GM06990 (cell line): ENCODE data around the gene WDFY4.

Source experiments
- DNase-seq: peaks from one replicate; pipeline ENCODE4 v3.0.0-alpha.2; 2011; ENCODE audit not compliant: insufficient read length; ENCODE audit errors: extremely low read depth
- H3K27me3 ChIP-seq: replicated peaks from 2 replicates; pipeline ENCODE4 v1.6.0; 2011; ENCODE audit warnings: low read length; ENCODE audit not compliant: control insufficient read depth, insufficient read depth
- H3K36me3 ChIP-seq: 2 replicates; pipeline ENCODE4 v1.5.1; 2011; ENCODE audit warnings: low read length; ENCODE audit not compliant: control insufficient read depth, insufficient read depth
- H3K4me3 ChIP-seq: replicated peaks from 2 replicates; pipeline ENCODE4 v1.5.1; 2011; ENCODE audit warnings: low read depth, mild to moderate bottlenecking, control low read depth, low read length
- CTCF ChIP-seq: IDR thresholded peaks from 2 replicates; pipeline ENCODE4 v1.5.1; 2011; ENCODE audit warnings: low read length, control low read depth, mild to moderate bottlenecking, inconsistent platforms; ENCODE audit not compliant: insufficient read depth, poor library complexity, severe bottlenecking

Gene WDFY4

GRCh38 chr10:48982584-48982983 lies 297.9 kb downstream of the WDFY4 start:
- no peaks in the 10 kb centered on the region for H3K27me3 ChIP-seq
- no peak overlapping the region for H3K4me3 ChIP-seq
- no peak for DNase-seq
- TF ChIP-seq CTCF = no peak
- peaks cover 15% of the 10 kb centered on the region for H3K36me3 ChIP-seq

- Histone ChIP-seq H3K27me3 (no peaks in the 10 kb centered on the region), H3K36me3 (peaks cover 13% of the 10 kb centered on the region), H3K4me3 (no peak overlapping the region)
- no peak for TF ChIP-seq CTCF
- DNase-seq = no peak
Observed at GRCh38 chr10:48983648-48984351, 299.1 kb downstream of the WDFY4 start.

- H3K4me3 ChIP-seq = no peak overlapping the region
- H3K27me3 ChIP-seq = no peaks in the 10 kb centered on the region
- DNase-seq = no peak
- H3K36me3 ChIP-seq = peaks cover 11% of the 10 kb centered on the region
- no peak for TF ChIP-seq CTCF
Observed at GRCh38 chr10:48985621-48986158, 301.0 kb downstream of the WDFY4 start.

- Histone ChIP-seq H3K27me3 (no peaks in the 10 kb centered on the region), H3K4me3 (no peak overlapping the region), H3K36me3 (no peaks in the 10 kb centered on the region)
- no peak for DNase-seq
- no peak for TF ChIP-seq CTCF
Observed at GRCh38 chr10:48990226-48990625, 305.6 kb downstream of the WDFY4 start.

DNA sequence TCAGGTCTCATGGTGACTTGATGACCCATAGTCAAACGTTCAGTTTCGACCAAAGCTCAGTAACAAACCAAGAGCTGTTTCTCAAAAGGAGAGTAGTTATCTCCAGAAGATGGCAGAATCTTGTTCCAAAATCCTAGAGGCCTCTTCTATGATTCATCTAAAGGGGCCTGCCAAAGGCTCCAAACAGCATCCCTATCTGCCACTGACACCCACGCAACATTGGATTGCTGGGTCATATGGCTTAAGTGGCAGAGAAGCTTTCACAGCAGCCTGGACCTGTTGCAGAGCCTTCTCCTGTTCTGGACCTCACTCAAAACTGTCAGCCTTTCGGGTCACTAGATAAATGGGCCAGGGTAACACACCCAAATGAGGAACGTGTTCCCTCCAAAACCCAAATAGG lies 309.0 kb downstream of the WDFY4 start:
- H3K36me3 ChIP-seq = no peaks in the 10 kb centered on the region
- no peak overlapping the region for H3K4me3 ChIP-seq
- TF ChIP-seq CTCF = no peak
- H3K27me3 ChIP-seq = no peaks in the 10 kb centered on the region; the same call in 1 of the 2 replicates
- no peak for DNase-seq

DNA sequence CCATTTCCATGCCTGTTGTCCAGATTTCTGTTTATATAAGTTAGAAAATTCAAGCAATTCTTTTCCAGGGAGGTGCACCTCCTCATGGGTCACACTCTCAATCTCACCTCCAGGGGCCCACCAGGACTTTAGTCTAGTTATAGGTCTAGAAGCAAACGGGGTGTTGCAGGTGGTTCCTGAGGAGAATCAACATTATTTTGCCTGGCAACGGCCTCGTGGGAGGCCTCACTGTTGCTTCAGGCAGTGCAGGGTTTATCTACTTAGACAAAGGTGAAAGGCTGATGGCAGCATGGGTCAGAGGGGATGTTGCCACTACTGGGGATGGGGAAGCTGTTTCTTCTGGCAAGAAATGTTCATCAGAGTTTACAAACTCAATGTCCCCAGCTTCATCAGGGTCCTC lies 311.7 kb downstream of the WDFY4 start:
- Histone ChIP-seq H3K36me3 (no peaks in the 10 kb centered on the region), H3K4me3 (no peak overlapping the region), H3K27me3 (no peaks in the 10 kb centered on the region; the same call in 1 of the 2 replicates)
- TF ChIP-seq CTCF = no peak
- no peak for DNase-seq
